IMR-90 (cell line): Measurements from ENCODE around the gene UPK1B. TPM values are rescaled to one million over a fixed set of nuclear protein-coding genes. Genes with fewer than 3 reads are reported as not detected.
"Not testable (repeated sequence)": the region's sequence is repeated elsewhere in the genome, so short reads cannot be mapped to it uniquely, and the experiment has no call there.

Experiments
- ATAC-seq: fragments of 200-7000 bp; cut with Tn5 transposase; 2 replicates; pipeline ENCODE4 v1.9.1; 2020; ENCODE audit warnings: low read depth, mild to moderate bottlenecking, moderate library complexity
- BruUV-seq: library from RNA; stranded (reverse); fragments of 400-500 nt; replicated peaks from 2 replicates; lab custom pipeline; 2021; lab: Mats Ljungman, UMichigan
- CTCF ChIA-PET: fragments of 300-600 bp; formaldehyde crosslinking; extraction: SDS; loops from one replicate; lab custom pipeline; 2021; ENCODE audit warnings: antibody characterized with exemption; lab: Yijun Ruan, JAX
- POLR2A ChIA-PET: fragments of 300-600 bp; sonication (Branson Sonifier 250); formaldehyde crosslinking; loops from one replicate; lab custom pipeline; 2022; ENCODE audit warnings: antibody characterized with exemption; ENCODE audit not compliant: unreplicated experiment; lab: Charles Lee
- DNase-seq: peaks from one replicate; pipeline ENCODE4 v3.0.0; 2013
- H2AFZ ChIP-seq: replicated peaks from 2 replicates; pipeline ENCODE3; 2013; ENCODE audit warnings: low read length, mild to moderate bottlenecking; ENCODE audit not compliant: poor library complexity
- H2AK5ac ChIP-seq: 2 replicates; pipeline ENCODE4 v1.6.1; 2013; ENCODE audit warnings: low read depth, low read length, inconsistent platforms
- H2AK9ac ChIP-seq: replicated peaks from 2 replicates; pipeline ENCODE3; 2013; ENCODE audit warnings: mild to moderate bottlenecking, low read depth, low read length, moderate library complexity; ENCODE audit not compliant: poor library complexity
- H2BK120ac ChIP-seq: 2 replicates; pipeline ENCODE4 v1.6.1; 2013; ENCODE audit warnings: low read depth, low read length, inconsistent platforms
- H2BK15ac ChIP-seq: 3 replicates; pipeline ENCODE4 v1.6.1; 2013; ENCODE audit warnings: low read depth, low read length, inconsistent platforms
- H2BK20ac ChIP-seq: 2 replicates; pipeline ENCODE4 v1.6.1; 2013; ENCODE audit warnings: low read depth, mild to moderate bottlenecking, inconsistent platforms, low read length, moderate library complexity
- H2BK5ac ChIP-seq: 2 replicates; pipeline ENCODE4 v1.6.1; 2013; ENCODE audit warnings: mild to moderate bottlenecking, low read depth, low read length, inconsistent platforms; ENCODE audit not compliant: poor library complexity, severe bottlenecking
- H3K14ac ChIP-seq: replicated peaks from 2 replicates; pipeline ENCODE4 v1.6.1; 2013; ENCODE audit warnings: low read depth, low read length, inconsistent platforms
- H3K18ac ChIP-seq: 2 replicates; pipeline ENCODE4 v1.6.1; 2013; ENCODE audit warnings: low read depth, low read length, control low read depth
- H3K23ac ChIP-seq: 2 replicates; pipeline ENCODE4 v1.6.1; 2013; ENCODE audit warnings: low read depth, low read length, inconsistent platforms
- H3K27ac ChIP-seq: 2 replicates; pipeline ENCODE4 v1.5.1; 2013; ENCODE audit warnings: mild to moderate bottlenecking, control low read depth, low read length; ENCODE audit not compliant: insufficient read depth
- H3K27me3 ChIP-seq: 2 replicates; pipeline ENCODE4 v1.6.1; 2013; ENCODE audit warnings: low read length; ENCODE audit not compliant: control insufficient read depth, insufficient read depth
- H3K36me3 ChIP-seq: 2 replicates; pipeline ENCODE4 v1.6.1; 2013; ENCODE audit warnings: low read length, mixed read lengths; ENCODE audit not compliant: control insufficient read depth, insufficient read depth
- H3K4ac ChIP-seq: 2 replicates; pipeline ENCODE4 v1.6.1; 2013; ENCODE audit warnings: low read depth, low read length, inconsistent platforms
- H3K4me1 ChIP-seq: 2 replicates; pipeline ENCODE4 v1.6.1; 2013; ENCODE audit warnings: low read length, mixed read lengths; ENCODE audit not compliant: control insufficient read depth, insufficient read depth
- H3K4me2 ChIP-seq: 2 replicates; pipeline ENCODE4 v1.6.1; 2013; ENCODE audit warnings: low read depth, mild to moderate bottlenecking, control low read depth, low read length, moderate library complexity
- H3K4me3 ChIP-seq: 2 replicates; pipeline ENCODE4 v1.5.1; 2013; ENCODE audit warnings: low read depth, mild to moderate bottlenecking, control low read depth, low read length, moderate library complexity; ENCODE audit not compliant: insufficient read depth
- H3K56ac ChIP-seq: 2 replicates; pipeline ENCODE4 v1.6.1; 2013; ENCODE audit warnings: low read length, inconsistent platforms; ENCODE audit not compliant: insufficient read depth; ENCODE audit errors: extremely low read depth
- H3K79me1 ChIP-seq, 2 experiments: 2 replicates each; pipeline ENCODE4 v1.6.1; 2013; ENCODE audit warnings: low read length in 2 of 2, inconsistent platforms in 1 of 2, low read depth in 1 of 2
- H3K9ac ChIP-seq: 2 replicates; pipeline ENCODE4 v1.6.1; 2013; ENCODE audit warnings: low read depth, low read length, control low read depth
- H3K9me1 ChIP-seq: 2 replicates; pipeline ENCODE4 v1.6.1; 2013; ENCODE audit warnings: low read length, inconsistent platforms; ENCODE audit not compliant: insufficient read depth
- H3K9me3 ChIP-seq: 2 replicates; pipeline ENCODE4 v1.6.1; 2013; ENCODE audit warnings: low read length; ENCODE audit not compliant: control insufficient read depth, insufficient read depth
- H4K20me1 ChIP-seq: 2 replicates; pipeline ENCODE4 v1.6.1; 2013; ENCODE audit warnings: low read length, inconsistent platforms; ENCODE audit not compliant: insufficient read depth
- H4K5ac ChIP-seq: 2 replicates; pipeline ENCODE4 v1.6.1; 2013; ENCODE audit warnings: mild to moderate bottlenecking, low read depth, low read length, control low read depth
- H4K8ac ChIP-seq, 2 experiments: 2 replicates each; pipeline ENCODE4 v1.6.1; 2013; ENCODE audit warnings: low read depth in 2 of 2, low read length in 2 of 2, control low read depth in 1 of 2, inconsistent platforms in 1 of 2
- H4K91ac ChIP-seq: 2 replicates; pipeline ENCODE4 v1.6.1; 2013; ENCODE audit warnings: low read depth, low read length, inconsistent platforms; ENCODE audit not compliant: insufficient read depth
- WGBS, 2 experiments: methylation state at CpG; one replicate each; pipeline versions ENCODE4 v1.1.5 to v1.1.7; 2013; ENCODE audit warnings: missing lambda C conversion rate in 2 of 2; ENCODE audit not compliant: insufficient read length in 1 of 2; ENCODE audit errors: extremely low coverage in 2 of 2; 5-methylcytosine and 5-hydroxymethylcytosine counted together
- dilution Hi-C: fragments of 300-500 bp; cut with HindIII; formaldehyde crosslinking; loops from one replicate; pipeline ENCODE4 v1.14.3; 2018; ENCODE audit warnings: low sequenced_read_pairs; ENCODE audit not compliant: unreplicated experiment
- in situ Hi-C: fragments of 300-500 bp; cut with MboI; formaldehyde crosslinking; loops from 3 replicates; pipeline ENCODE4 v1.14.3; 2019; ENCODE audit warnings: low sequenced_read_pairs, inconsistent platforms, mixed read lengths
- intact Hi-C: fragments of 100-400 bp; cut with micrococcal nuclease; formaldehyde crosslinking; loops from 2 replicates; pipeline ENCODE4 v1.10.0; 2022
- polyA plus RNA-seq, 3 experiments: library from polyadenylated mRNA; depleted of rRNA; stranded (reverse); fragments of >200 nt; gene quantifications; 2 replicates each; pipeline ENCODE4 v1.2.3, GENCODE V29; 2012; ENCODE audit warnings: low replicate concordance in 1 of 3
- total RNA-seq: library from RNA; depleted of rRNA; stranded (reverse); fragments of >200 nt; gene quantifications from 2 replicates; pipeline ENCODE4 v1.2.3, GENCODE V29; 2012

Gene UPK1B
- total and polyA plus RNA-seq, 2 of the 4 experiments (the other 2 are of a cell fraction): 0.36 to 0.55 TPM

GRCh38 chr3:119242387-119243057, 69.1 kb downstream of the UPK1B start:
- H2BK20ac ChIP-seq, H3K27ac ChIP-seq, H3K9ac ChIP-seq, POLR2A ChIA-PET, H3K14ac ChIP-seq, H3K9me3 ChIP-seq, H3K4me2 ChIP-seq, ATAC-seq, dilution Hi-C loops, H3K4ac ChIP-seq, BruUV-seq, H2AFZ ChIP-seq, H3K27me3 ChIP-seq, H3K23ac ChIP-seq, DNase-seq, H3K4me1 ChIP-seq, H2AK9ac ChIP-seq, H3K18ac ChIP-seq, H3K36me3 ChIP-seq, H2AK5ac ChIP-seq, H3K9me1 ChIP-seq, H2BK5ac ChIP-seq, H4K20me1 ChIP-seq, H3K56ac ChIP-seq, H4K5ac ChIP-seq, H4K8ac ChIP-seq, H4K91ac ChIP-seq, H2BK15ac ChIP-seq, H2BK120ac ChIP-seq, H3K4me3 ChIP-seq: not testable (repeated sequence)
- CTCF ChIA-PET: interaction anchor here (0.8 to 2.0 kb wide), 5 partner anchors 41 to 105 kb away, joined by 4 to 17 read pairs (median 4); partner anchors contain the start of gene TEX55
- peaks cover 5 to 19% of the 10 kb centered on the region in 2 experiments; a peak in 3 of 4 replicates for H3K79me1 ChIP-seq
- intact Hi-C loops (loop anchor here (10.0 kb wide), 1 partner anchor 208 kb away; the partner anchor contains the start of gene IGSF11), in situ Hi-C loops (loop anchor here (5.0 kb wide), 1 partner anchor 95 kb away; the partner anchor contains the start of gene TEX55)
- 100% methylated on average over 11 of the region's 49 CpGs; no CpG with 5 or more reads in 1 of the 2 experiments for WGBS, 2 experiments

GRCh38 chr3:119243058-119243529, 69.7 kb downstream of the UPK1B start:
- H3K9me3 ChIP-seq, H4K8ac ChIP-seq, H2AK5ac ChIP-seq, H3K36me3 ChIP-seq, CTCF ChIA-PET, dilution Hi-C loops, H3K56ac ChIP-seq, H3K4me3 ChIP-seq, H3K18ac ChIP-seq, H3K9me1 ChIP-seq, H2AFZ ChIP-seq, H2AK9ac ChIP-seq, H4K91ac ChIP-seq, H3K9ac ChIP-seq, ATAC-seq, H4K20me1 ChIP-seq, H3K4me1 ChIP-seq, H2BK20ac ChIP-seq, H2BK15ac ChIP-seq, BruUV-seq, H2BK120ac ChIP-seq, H3K27me3 ChIP-seq, POLR2A ChIA-PET, H3K4me2 ChIP-seq, H4K5ac ChIP-seq, DNase-seq, H3K4ac ChIP-seq, H3K23ac ChIP-seq, H2BK5ac ChIP-seq, H3K27ac ChIP-seq, H3K14ac ChIP-seq: not testable (repeated sequence)
- H3K79me1 ChIP-seq: peaks cover 5 to 19% of the 10 kb centered on the region in 2 experiments; a peak in 3 of 4 replicates
- in situ Hi-C loops (loop anchor here (5.0 kb wide), 1 partner anchor 96 kb away; the partner anchor contains the start of gene TEX55), intact Hi-C loops (loop anchor here (10.0 kb wide), 1 partner anchor 208 kb away; the partner anchor contains the start of gene IGSF11)
- WGBS, 2 experiments: no CpG with 5 or more reads among the region's 7 CpGs
